Heart right ventricle (tissue), 16 donors: ENCODE results near the gene HSF5. TPM values are rescaled to one million over a fixed set of nuclear protein-coding genes. Genes with fewer than 3 reads are reported as not detected.
A peak's percentile ranks its signal among the peaks of the same experiment; 100 is the strongest.
"Not testable (repeated sequence)": the region's sequence is repeated elsewhere in the genome, so short reads cannot be mapped to it uniquely, and the experiment has no call there.

Source experiments
- ATAC-seq, 8 donors: fragments of 200-7000 bp; cut with Tn5 transposase; one replicate each; pipeline ENCODE4 v1.9.1; 2020; ENCODE audit warnings: mild to moderate bottlenecking in 8 of 8, moderate library complexity in 8 of 8, moderate number of reproducible peaks in 1 of 8
- DNase-seq, 2 donors: peaks; one replicate each; pipeline ENCODE4 v3.0.0-alpha.2; 2020
- H3K27ac ChIP-seq, 10 donors: fragments of 200-600 bp; sonication (generic) in 2 of 10; one replicate each; pipeline versions ENCODE4 v1.5.0 to v1.8.0; 2020 to 2022; ENCODE audit warnings: mild to moderate bottlenecking in 3 of 10
- H3K27me3 ChIP-seq, 7 donors: fragments of 200-600 bp; one replicate each; pipeline ENCODE4 v1.8.0; 2021 to 2022; ENCODE audit warnings: mild to moderate bottlenecking in 2 of 7
- H3K36me3 ChIP-seq, 9 donors: fragments of 200-600 bp; sonication (generic) in 1 of 9; one replicate each; pipeline versions ENCODE4 v1.5.0 to v1.8.0; 2020 to 2022; ENCODE audit warnings: mild to moderate bottlenecking in 2 of 9
- H3K4me1 ChIP-seq, 9 donors: fragments of 200-600 bp; sonication (generic) in 1 of 9; one replicate each; pipeline versions ENCODE4 v1.5.0 to v1.8.0; 2020 to 2022; ENCODE audit warnings: mild to moderate bottlenecking in 4 of 9
- H3K4me3 ChIP-seq, 10 donors: fragments of 200-600 bp; sonication (generic) in 2 of 10; one replicate each; pipeline versions ENCODE4 v1.5.0 to v1.8.0; 2020 to 2022; ENCODE audit warnings: mild to moderate bottlenecking in 7 of 10, moderate library complexity in 2 of 10
- H3K9me3 ChIP-seq, 11 donors: fragments of 200-600 bp in 10 of 11; sonication (generic) in 2 of 11; one replicate each; pipeline versions ENCODE4 v1.5.0 to v1.8.0; 2013 to 2022; ENCODE audit warnings: mild to moderate bottlenecking in 2 of 11, control low read depth in 1 of 11, moderate library complexity in 1 of 11
- WGBS, 2 donors: extraction: QIAGEN DNeasy Blood & Tissue Kit; methylation state at CpG; one replicate each; pipeline ENCODE4 v1.1.7; 2013; ENCODE audit warnings: inconsistent platforms in 1 of 2; 5-methylcytosine and 5-hydroxymethylcytosine counted together
- intact Hi-C, 10 donors: fragments of 100-400 bp; cut with DNase I; formaldehyde crosslinking; loops; one replicate each; pipeline versions ENCODE4 v1.11.1 to v1.14.2; 2022
- polyA plus RNA-seq, 2 donors: library from polyadenylated mRNA; stranded (reverse); fragments of 200-250 nt; gene quantifications; one replicate each; pipeline ENCODE4 v1.2.3, GENCODE V29; 2013
- total RNA-seq, 10 donors: library from RNA; stranded (reverse); fragmentation: NEBNext Ultra II Directional in 3 of 10; extraction: Animal tissue kit (Norgen Biotek cat#: 25700) in 3 of 10; gene quantifications; one replicate each; pipeline versions ENCODE4 v1.2.1 to v1.2.4, GENCODE V29; 2021 to 2023
- TF ChIP-seq, protein P1 (sequence below), 9 donors: fragments of 200-600 bp; sonication (generic) in 2 of 9; IDR thresholded peaks; one replicate each; pipeline versions ENCODE4 v1.5.0 to v1.8.0; 2021 to 2022; ENCODE audit warnings: antibody characterized with exemption in 9 of 9, mild to moderate bottlenecking in 5 of 9, moderate library complexity in 1 of 9
- donor health status: Arrhythmogenic right ventricular cardiomyopathy.
- donor health status: ischemic (EF 13 %, LVEDD 7.1; RV severe dilation, severe dysfunction).
- donor health status: healthy with polysubstance abuse.
- donor health status: DM: no; HTN: yes; CAD: no.
- donor health status: DM: no; HTN: no; CAD: no.
- donor health status: ischemic (EF 25% LVEDD 6.9; RV normal size, moderate dysfunction).
- donor health status: ischemic (EF 25% LVEDD 5.7; RV mildly dilated, moderate dysfunction).
- donor health status: healthy.
- donor health status: DM: yes; HTN: yes; CAD: no.
- donor health status: Ischemic cardiomyopathy.
- donor health status: ischemic (EF 35%, LVEDD 5.7; RV mildly dilated, moderate dysfunction).
- donor health status: nonischemic (EF 11% LVEDD 7.7; RV severe dilation, severe dysfunction).
- donor health status: DM: yes; HTN: yes; CAD: no.
- donor health status: PGD.
- donor health status: ischemic (EF 29% LVEDD 5.4; RV normal size, mild dysfunction).
- donor health status: nonischemic (EF 23%, LVEDD 6.1; RV moderate dilation, normal function).

Gene HSF5
- total and polyA plus RNA-seq, 12 donors, result 0.04 to 0.14 (median 0.05) TPM; not detected in 9

DNA sequence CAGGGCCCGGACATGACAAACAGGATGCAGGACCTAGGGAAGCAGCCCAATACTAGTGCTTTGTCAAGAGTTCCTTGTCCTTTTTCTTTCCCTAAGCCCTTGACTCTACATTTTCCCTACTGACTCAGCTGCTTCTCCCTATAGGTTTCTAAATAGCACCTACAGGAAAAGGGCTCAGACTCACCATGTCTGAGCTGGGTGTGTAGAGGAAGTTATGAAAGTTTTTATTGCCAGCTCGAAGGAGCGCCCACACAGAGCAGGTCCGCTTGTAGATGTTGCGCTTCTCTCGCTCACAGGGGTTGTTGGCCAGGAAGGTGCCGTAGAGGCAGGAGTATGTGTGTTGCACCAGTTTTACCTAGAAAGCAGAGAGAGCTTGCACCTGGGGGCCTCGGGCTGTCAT is 15.7 kb upstream of the HSF5 start:
- 90 to 95% methylated on average over 8 of the region's 8 CpGs for WGBS, 2 donors
- TF ChIP-seq, protein P1, sequence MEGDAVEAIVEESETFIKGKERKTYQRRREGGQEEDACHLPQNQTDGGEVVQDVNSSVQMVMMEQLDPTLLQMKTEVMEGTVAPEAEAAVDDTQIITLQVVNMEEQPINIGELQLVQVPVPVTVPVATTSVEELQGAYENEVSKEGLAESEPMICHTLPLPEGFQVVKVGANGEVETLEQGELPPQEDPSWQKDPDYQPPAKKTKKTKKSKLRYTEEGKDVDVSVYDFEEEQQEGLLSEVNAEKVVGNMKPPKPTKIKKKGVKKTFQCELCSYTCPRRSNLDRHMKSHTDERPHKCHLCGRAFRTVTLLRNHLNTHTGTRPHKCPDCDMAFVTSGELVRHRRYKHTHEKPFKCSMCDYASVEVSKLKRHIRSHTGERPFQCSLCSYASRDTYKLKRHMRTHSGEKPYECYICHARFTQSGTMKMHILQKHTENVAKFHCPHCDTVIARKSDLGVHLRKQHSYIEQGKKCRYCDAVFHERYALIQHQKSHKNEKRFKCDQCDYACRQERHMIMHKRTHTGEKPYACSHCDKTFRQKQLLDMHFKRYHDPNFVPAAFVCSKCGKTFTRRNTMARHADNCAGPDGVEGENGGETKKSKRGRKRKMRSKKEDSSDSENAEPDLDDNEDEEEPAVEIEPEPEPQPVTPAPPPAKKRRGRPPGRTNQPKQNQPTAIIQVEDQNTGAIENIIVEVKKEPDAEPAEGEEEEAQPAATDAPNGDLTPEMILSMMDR (IDR thresholded peaks at IDR 0.05), result no peak
- Histone ChIP-seq H3K27me3 (no peaks in the 10 kb centered on the region), H3K36me3 (peaks cover 7 to 100% (median 65%) of the 10 kb centered on the region in 9 donors), H3K4me3 (no peak overlapping the region), H3K9me3 (no peaks in the 10 kb centered on the region), H3K27ac (peak overlapping the region in 1 of 10 donors; percentile 5), H3K4me1 (peaks cover 0 to 28% (median 4%) of the 10 kb centered on the region in 9 donors)
- intact Hi-C loops, result no loop called here
- ATAC-seq (no peak), DNase-seq (no peak)

GRCh38 chr17:58503134-58503533 is 14.9 kb upstream of the HSF5 start:
- ATAC-seq, H3K4me3 ChIP-seq, H3K27ac ChIP-seq, H3K27me3 ChIP-seq, H3K9me3 ChIP-seq, DNase-seq, intact Hi-C loops: not testable (repeated sequence)
- Histone ChIP-seq H3K4me1 (peaks cover 0 to 28% (median 4%) of the 10 kb centered on the region in 9 donors), H3K36me3 (peaks cover 7 to 99% (median 62%) of the 10 kb centered on the region in 9 donors)
- 88 to 91% methylated on average over 6 of the region's 6 CpGs for WGBS, 2 donors

DNA sequence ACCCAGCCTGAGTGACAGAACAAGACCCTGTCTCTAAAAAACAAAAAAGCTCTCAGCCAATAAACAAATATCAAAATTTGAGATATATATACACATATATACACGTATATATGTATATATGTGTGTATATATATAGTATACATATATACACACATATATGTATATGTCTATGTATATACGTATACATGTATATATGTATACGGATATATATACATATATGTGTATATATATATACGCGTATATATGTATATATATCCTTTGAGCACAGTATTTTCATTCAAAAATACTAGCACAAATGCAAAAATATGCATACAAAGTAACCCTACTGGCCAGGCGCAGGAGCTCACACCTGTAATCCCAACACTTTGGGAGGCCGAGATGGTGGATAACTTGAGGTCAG is 13.2 kb upstream of the HSF5 start:
- Histone ChIP-seq H3K9me3 (no peaks in the 10 kb centered on the region), H3K27me3 (no peaks in the 10 kb centered on the region), H3K27ac (no peak overlapping the region), H3K36me3 (peaks cover 7 to 99% (median 62%) of the 10 kb centered on the region in 9 donors), H3K4me3 (no peak overlapping the region), H3K4me1 (peaks cover 0 to 16% (median 0%) of the 10 kb centered on the region in 9 donors)
- no peak for DNase-seq
- TF ChIP-seq, protein P1 (IDR thresholded peaks at IDR 0.05), result no peak
- intact Hi-C loops, result no loop called here
- no peak for ATAC-seq
- WGBS, 2 donors, result 95 to 98% methylated on average over 7 of the region's 7 CpGs

DNA sequence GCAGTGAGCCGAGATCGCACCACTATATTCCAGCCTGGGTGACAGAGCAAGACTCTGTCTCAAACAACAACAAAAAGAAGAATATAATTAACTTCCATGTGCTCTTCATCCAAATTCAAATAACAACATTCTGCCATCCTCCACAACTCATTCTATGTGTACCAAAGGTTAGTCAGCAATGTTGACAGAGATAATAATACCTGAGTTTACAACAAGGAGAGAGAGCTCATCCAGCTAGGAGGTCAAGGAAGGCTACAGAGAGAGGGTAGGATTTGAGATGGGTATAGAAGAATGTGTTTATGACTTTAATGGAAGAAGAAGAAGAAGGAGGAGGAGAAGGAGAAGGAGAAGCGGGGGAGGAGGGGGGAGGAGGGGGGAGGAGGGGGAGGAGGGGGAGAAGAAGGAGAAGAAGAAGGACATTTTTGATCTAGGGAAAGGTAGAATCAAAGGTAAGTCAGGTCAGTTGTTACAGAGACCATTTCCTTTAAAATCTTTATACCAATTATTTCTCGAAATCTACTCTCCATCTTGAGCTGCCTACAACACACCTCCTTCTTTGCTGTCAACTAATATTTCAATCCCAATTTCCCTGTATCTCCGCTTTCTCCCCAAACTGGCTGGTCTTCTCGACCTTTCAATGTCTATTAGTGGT is 10.1 kb upstream of the HSF5 start:
- no peak overlapping the region for H3K4me3 ChIP-seq
- peaks cover 9 to 99% (median 68%) of the 10 kb centered on the region in 9 donors for H3K36me3 ChIP-seq
- no peaks in the 10 kb centered on the region for H3K9me3 ChIP-seq
- DNase-seq (no peak), ATAC-seq (no peak)
- TF ChIP-seq, protein P1 (IDR thresholded peaks at IDR 0.05), result no peak
- no peaks in the 10 kb centered on the region for H3K27me3 ChIP-seq
- WGBS, 2 donors, result 97 to 99% methylated on average over 5 of the region's 6 CpGs
- no peaks in the 10 kb centered on the region for H3K4me1 ChIP-seq
- no peak overlapping the region for H3K27ac ChIP-seq
- intact Hi-C loops, result no loop called here

GRCh38 chr17:58493506-58493905 is 5.3 kb upstream of the HSF5 start:
- Histone ChIP-seq H3K4me1 (peaks cover 0 to 7% (median 0%) of the 10 kb centered on the region in 9 donors), H3K36me3 (peaks cover 14 to 99% (median 69%) of the 10 kb centered on the region in 9 donors), H3K9me3 (no peaks in the 10 kb centered on the region), H3K27ac (no peak overlapping the region), H3K4me3 (no peak overlapping the region), H3K27me3 (no peaks in the 10 kb centered on the region)
- intact Hi-C loops, result no loop called here
- DNase-seq (no peak), ATAC-seq (no peak)
- TF ChIP-seq, protein P1 (IDR thresholded peaks at IDR 0.05), result no peak
- WGBS, 2 donors, result 90 to 94% methylated on average over 4 of the region's 4 CpGs
